IPS DF 19.7 (cell line): ENCODE results near the gene USP36.

Experiments
- DNase-seq: peaks from one replicate; pipeline ENCODE4 v3.0.0-alpha.2; 2013; ENCODE audit warnings: low read depth, low spot score

The USP36 gene

DNA sequence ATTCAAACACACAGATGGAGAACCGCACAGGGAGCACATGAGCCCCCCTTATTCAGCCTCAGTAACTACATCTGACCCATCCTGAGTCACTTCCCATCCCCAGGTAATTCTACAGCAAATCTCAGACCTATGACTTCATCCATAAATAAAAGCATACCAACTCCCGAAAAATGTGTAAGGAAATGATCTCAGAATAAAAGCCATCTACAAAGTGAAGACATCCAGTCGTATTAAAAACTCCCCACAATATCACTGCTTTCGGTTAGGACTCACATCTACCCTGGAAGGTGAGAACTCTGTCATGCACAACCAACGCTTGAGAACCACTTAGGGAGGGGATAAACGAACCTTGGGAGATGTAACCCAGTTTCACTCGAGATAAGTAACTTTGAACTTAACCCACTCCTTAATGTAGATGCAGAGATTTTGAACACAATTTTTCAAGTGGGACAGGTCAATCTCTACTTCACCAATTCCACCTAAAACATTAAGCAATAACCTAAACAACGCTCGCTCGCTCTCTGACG, 1.3 kb downstream of the USP36 start:
- no peak for DNase-seq

- DNase-seq, result no peak
These were observed 2.0 kb downstream of the USP36 start for GRCh38 chr17:78838574-78839005.

DNA sequence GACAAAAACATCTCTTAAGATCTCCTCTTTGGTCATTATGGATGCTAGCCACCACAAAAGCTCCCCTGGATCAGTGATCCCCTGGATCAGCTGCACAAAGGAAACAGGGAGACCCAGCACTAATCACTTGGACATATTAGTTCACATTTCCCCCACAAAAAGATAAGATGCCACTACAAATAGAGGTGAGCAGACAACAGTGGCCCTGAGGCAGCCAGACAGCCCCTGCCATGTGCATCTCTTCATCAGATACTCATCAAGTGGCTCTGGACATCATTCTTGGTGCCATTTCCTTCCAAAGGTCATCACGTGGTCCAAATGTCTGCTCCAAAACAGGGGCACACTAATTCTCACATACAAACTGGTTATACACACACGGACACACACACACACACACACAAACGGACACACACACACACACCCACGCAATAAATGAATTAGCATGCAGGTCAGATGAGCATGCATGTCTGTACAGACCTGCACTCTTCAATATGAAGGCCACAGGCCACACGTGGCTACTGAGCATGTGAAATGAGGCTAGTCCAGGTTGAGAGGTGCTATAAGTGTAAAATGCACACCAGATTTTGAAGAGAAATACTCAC, 4.1 kb downstream of the USP36 start:
- DNase-seq, result no peak

- no peak for DNase-seq
These were observed 6.0 kb downstream of the USP36 start for GRCh38 chr17:78834571-78834970.

GRCh38 chr17:78832541-78832810, 8.1 kb downstream of the USP36 start:
- DNase-seq, result no peak

- no peak for DNase-seq
These were observed 8.7 kb downstream of the USP36 start for GRCh38 chr17:78831688-78832540.

DNA sequence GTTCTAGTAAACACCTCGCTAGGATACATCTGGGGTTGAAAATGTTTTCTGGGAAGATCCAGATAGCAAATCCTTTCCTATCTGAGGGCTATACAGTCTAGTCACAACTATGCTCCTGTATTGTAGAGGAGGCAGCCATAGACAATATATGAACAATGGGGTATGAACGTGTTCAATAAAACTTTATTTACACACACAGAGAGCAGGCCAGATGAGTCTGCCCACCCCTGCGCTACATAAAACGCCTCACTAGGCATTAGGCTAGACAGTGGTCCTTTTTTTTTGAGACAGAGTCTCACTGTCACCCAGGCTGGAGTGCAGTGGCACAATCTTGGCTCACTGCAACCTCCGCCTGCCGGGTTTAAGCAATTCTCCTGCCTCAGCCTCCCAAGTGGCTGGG, 11.1 kb downstream of the USP36 start:
- DNase-seq, result no peak

DNA sequence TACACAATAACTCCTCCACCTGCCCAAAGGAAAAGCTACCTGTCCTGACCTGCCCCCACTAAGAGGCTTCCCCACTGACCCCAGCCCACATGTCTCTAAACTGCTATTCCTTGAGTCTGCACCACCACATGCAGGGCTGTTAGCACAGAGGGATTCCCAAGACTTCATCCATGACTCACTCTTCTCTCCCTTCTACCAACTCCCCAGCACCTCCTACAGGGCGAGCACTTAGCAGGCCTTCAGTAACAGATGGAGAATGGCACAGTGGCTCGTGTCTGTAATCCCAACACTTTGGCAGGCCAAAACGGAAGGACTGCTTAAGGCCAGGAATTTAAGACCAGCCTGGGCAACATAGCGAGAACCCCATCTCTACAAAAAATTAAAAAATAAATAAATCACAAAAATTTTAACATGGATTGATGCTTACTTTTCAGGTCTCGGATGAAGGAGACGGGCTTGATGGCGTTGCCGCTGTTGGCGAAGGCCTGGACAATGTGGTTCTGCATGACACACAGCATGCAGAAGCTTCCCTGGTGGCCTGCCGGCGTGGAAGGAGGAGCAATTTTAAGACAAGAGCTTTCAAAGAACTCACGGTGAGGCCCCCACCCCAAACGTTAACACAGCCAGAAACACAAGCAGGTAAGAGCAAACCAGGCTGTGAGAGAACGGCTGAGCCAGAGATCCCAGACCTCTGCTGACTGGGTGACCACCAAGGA, 12.0 kb downstream of the USP36 start:
- no peak for DNase-seq

DNA sequence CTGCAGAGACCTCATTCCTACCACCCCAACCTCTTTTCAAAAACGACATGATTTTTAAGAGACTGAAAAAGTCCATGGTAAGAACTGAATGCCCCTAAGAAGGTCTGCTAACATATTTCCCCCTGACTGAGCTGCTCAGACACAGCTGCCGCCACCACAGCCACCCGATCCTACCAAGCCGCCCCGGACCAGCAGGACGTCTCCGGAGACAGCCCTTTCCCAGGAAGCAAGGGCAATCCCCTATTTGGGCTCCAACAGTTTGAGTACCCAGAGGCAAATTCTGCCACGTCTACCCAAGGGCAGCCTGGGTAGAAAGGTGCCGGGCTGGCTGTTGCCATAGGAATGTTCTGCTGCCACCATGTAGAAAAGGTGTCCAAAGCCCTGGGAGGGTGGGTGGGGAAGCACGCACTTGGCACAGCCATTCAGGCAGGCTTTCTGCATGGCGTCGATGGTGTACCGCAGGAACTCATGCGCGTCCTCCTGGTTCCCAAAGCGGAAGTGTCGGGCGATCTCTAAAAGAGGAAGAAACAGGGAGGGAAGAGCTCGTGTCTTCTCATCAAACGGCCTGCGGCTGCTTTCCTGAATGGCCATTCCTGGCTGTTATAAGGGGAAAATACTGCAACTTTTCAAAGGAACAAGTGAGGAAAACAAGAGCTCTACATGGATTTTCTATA, 13.6 kb downstream of the USP36 start:
- no peak for DNase-seq

GRCh38 chr17:78826421-78826820, 14.2 kb downstream of the USP36 start:
- no peak for DNase-seq

DNA sequence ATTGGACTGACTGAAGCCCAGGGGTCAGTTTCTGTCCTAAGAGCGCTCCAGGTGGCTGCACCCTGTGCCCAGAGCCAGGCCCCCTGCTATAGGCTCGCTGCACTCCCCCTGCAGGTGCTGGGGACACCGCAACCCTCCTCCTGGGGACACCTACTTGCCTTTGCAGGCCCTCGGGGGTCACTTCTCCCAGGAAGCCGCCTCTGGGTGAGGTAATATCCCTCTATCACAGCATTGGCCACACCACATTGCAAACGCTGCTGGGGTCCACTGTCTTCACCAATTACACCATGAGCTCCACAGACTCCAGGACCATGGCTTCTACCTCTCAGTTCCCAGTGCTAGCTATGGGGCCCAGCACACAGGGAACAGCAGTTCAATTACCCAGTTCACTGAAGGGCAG, 14.9 kb downstream of the USP36 start:
- DNase-seq, result no peak

DNA sequence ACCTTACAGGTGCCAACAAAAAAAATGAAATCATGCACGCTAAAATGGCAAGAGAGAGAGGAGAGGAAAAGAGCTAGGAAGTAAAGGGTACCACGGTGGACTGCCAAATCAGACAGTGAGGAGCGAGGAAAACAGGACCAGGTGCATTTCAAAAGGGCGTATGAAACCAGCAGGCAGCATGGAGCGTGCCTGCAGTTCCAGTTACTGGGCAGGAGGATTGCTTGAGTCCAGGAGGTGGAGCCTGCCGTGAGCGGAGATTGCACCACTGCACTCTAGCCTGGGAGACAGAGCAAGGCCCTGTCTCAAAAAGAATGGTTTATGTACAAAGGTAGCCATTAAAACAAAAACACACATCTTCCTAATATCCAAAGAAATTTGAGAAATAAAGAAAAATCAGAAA, 16.4 kb downstream of the USP36 start:
- DNase-seq, result no peak

GRCh38 chr17:78823282-78824046, 17.1 kb downstream of the USP36 start:
- DNase-seq, result no peak

- DNase-seq, result no peak
These were observed 18.1 kb downstream of the USP36 start for GRCh38 chr17:78822552-78822951.

- no peak for DNase-seq
These were observed 18.7 kb downstream of the USP36 start for GRCh38 chr17:78821961-78822360.

GRCh38 chr17:78820841-78821240, 19.8 kb downstream of the USP36 start:
- no peak for DNase-seq

DNA sequence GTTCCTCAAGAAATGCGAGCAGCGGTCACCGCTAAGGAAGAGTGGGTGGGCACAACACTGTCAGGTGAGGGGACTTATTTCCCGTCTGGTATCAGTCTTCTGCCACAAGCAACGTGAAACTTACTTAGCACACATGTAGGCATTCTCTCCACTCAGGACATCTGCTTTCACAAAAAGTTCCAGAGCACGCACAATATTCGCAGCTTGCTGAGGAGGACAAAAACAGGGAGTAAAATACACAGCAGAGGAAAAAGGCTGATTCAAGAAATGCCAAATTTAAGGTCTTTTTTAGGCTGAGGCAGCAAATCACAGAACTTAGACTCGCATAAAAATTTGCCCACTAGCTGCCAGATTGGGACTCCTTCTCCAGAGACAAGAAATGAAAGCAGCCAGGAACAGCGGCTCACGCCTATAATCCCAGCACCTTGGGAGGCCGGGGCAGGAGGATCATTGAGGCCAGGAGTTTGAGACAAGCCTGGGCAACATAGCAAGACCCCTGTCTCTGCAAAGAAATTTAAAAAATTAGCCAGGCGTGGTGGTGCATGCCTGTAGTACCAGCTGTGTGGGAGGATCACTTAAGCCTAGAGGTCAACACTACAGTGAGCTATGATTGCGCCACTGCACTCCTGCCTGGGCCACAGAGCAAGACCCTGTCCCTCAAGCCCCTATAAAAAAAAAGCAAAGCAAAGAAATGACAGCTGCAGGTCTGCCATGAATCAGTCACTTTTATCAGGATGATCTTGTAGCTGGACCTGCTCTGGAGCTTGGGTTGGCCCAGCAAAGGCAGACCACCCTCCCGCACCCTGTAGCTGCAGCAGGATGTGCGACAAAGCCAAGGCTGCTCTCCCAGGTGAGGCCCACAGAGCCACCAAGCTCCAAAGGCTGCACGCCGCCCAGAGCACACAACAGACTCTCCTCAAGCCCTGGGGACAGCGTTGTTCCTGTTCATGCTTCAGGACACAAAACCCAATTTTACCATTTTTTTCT, 20.5 kb downstream of the USP36 start:
- no peak for DNase-seq

DNA sequence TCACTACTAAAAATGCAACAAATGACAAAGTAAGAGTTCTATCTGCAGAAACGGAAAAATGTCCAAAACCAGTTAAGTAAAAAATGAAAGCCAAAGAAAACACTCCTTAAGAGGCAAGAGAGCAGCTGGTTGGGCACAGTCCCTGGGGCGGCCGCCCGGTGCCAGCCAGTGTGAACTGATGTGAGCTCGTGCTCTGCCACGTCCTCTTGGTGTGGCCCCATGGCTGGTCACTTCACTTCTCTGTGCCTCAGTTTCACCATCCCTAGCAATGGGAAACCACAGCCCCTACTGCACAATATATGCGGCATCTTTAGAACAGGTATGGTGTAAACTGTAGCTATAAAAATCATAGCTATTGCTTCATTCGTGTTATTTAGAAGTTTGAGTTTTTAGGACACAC, 21.2 kb downstream of the USP36 start:
- no peak for DNase-seq

GRCh38 chr17:78818932-78819331, 21.7 kb downstream of the USP36 start:
- DNase-seq, result no peak
